Measurements from ENCODE around the gene PEPD. TPM values are rescaled to one million over a fixed set of nuclear protein-coding genes. Genes with fewer than 3 reads are reported as not detected.

The PEPD gene
- total RNA-seq, 4 donors from 2014 or later: 33.9 to 57.0 (median 45.0) TPM

DNA sequence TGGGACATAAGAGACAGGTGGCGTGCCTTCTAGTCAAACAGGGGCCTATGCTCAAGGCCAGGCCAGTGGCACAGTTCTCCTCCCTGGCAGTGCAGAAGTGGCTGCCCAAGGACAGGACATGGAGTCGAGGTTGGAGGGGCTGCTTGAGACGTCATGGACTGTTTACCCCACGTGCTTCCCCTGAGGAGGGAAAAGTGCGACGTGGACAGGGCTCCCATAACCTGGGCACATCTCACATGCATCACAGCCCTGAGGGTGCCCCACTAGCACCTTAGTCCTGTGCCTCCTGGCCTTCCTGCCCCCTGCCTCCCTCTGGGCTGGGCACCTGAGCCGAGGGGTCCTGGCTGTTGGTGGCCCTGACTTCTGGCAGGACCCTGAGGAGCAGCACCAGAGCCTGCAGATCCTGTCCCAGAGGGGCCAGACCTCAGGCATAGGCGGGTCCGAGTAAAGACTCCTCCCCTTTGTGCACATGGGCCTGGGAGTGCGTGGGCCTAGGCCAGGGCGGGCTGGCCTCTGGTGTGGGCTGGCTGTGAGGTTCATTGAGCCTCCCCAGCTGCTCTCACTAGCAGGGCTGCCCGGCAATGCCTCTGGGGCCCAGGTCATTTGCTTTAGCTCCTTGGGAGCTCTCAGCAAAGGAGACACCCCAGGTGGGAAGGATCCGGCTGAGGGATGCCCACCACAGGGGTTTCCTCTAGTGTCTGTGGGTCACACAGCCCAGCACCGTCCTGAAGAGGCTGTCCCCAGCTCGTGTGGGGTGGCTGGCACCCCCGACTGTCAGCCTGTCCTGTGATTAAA, 82.4 kb downstream of the PEPD start:
- peaks cover 0 to 7% of the 10 kb centered on the region in 2 donors for H3K4me1 ChIP-seq
- no peak for DNase-seq
- no peak overlapping the region for H3K4me3 ChIP-seq
- TF ChIP-seq, protein P1, sequence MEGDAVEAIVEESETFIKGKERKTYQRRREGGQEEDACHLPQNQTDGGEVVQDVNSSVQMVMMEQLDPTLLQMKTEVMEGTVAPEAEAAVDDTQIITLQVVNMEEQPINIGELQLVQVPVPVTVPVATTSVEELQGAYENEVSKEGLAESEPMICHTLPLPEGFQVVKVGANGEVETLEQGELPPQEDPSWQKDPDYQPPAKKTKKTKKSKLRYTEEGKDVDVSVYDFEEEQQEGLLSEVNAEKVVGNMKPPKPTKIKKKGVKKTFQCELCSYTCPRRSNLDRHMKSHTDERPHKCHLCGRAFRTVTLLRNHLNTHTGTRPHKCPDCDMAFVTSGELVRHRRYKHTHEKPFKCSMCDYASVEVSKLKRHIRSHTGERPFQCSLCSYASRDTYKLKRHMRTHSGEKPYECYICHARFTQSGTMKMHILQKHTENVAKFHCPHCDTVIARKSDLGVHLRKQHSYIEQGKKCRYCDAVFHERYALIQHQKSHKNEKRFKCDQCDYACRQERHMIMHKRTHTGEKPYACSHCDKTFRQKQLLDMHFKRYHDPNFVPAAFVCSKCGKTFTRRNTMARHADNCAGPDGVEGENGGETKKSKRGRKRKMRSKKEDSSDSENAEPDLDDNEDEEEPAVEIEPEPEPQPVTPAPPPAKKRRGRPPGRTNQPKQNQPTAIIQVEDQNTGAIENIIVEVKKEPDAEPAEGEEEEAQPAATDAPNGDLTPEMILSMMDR (IDR thresholded peaks at IDR 0.05 in 4 of 5, conservative IDR thresholded peaks at IDR 0.05 in 1 of 5): no peak
- no peak for TF ChIP-seq POLR2A (IDR thresholded peaks at IDR 0.05)
- intact Hi-C loops (cut with DNase I; ENCODE audit: low total_unique reads) (no loop called here), in situ Hi-C loops (cut with MboI; ENCODE audit: low sequenced_read_pairs in 4 of 4) (loop anchor here in 2 of 4 donors (25.0 kb wide), 1 partner anchor 323 kb away; no protein-coding TSS in a partner anchor)
- no peaks in the 10 kb centered on the region for H3K27me3 ChIP-seq
- no peak overlapping the region for H3K27ac ChIP-seq
- no peak for ATAC-seq
- H3K9me3 ChIP-seq: no peaks in the 10 kb centered on the region
- no peaks in the 10 kb centered on the region for H3K36me3 ChIP-seq

DNA sequence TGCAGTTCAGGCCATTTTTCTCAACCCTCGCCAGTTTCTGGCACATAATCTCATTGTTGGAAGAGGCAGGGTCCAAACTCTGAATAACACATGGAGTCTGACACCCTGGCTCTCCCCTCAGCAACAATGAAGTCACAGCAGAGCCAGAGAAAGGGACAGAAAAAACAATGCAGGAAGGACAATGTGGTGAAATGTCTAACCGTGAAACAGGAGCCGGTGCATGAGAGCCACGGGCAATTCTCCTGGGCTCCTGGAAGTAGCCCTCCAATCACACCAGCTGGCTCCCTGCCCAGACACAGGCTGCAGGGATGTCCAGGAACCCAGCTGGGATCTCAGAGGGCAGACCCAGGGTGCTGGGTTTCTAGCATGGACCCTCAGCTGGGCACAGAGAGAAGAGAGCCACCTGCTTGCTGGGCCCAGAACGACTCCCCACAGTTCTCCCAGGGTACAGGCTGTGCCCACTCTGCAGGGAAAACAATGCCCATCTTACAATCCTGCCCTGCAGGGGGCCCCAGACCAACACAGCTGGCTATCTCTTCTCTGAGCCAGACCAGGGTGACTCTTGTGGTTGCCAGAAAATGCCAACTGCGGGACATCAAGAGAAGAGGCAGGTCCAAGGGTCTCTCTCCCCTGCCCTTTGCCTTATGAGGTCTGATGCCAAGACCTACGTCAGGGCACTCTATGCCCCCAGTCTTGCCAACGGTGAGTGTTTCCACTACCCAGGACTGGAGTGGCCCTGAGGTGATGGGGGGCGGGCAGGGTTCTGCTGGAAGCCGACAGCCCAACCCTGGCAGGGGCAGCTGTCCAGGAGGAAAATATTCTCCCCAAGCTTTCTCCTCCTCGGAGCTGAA, 83.5 kb downstream of the PEPD start:
- H3K9me3 ChIP-seq: no peaks in the 10 kb centered on the region
- in situ Hi-C loops (cut with MboI; ENCODE audit: low sequenced_read_pairs in 4 of 4): loop anchor here in 2 of 4 donors (25.0 kb wide), 1 partner anchor 324 kb away; no protein-coding TSS in a partner anchor
- DNase-seq (peak in 1 of 2 donors; percentile 52), ATAC-seq (peak in 1 of 2 donors; percentile 44)
- no peak for TF ChIP-seq POLR2A (IDR thresholded peaks at IDR 0.05)
- TF ChIP-seq, protein P1 (IDR thresholded peaks at IDR 0.05 in 4 of 5, conservative IDR thresholded peaks at IDR 0.05 in 1 of 5): no peak
- intact Hi-C loops (cut with DNase I; ENCODE audit: low total_unique reads): no loop called here
- H3K4me3 ChIP-seq: no peak overlapping the region
- peaks cover 0 to 7% of the 10 kb centered on the region in 2 donors for H3K4me1 ChIP-seq
- no peaks in the 10 kb centered on the region for H3K27me3 ChIP-seq
- no peak overlapping the region for H3K27ac ChIP-seq
- H3K36me3 ChIP-seq: no peaks in the 10 kb centered on the region

DNA sequence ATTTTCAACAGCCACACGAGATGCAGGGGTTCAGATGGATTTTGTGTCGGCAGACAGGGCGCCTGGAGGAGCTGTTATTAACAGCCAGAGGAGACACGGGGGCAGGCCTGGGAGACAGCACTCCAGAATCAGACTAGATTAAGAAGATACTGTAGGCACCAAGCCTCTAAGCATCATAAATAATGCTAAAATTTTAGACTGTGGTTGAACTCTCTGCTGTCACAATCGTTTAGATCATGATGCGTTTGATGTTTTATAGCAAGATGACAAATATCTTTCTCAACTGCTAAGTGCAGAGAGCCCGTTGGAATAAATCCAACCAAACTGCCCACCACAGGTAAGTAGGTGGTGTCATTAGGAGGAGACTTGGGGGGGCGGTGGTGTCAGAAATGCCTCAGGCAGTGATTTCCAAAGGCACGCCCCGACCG, 84.2 kb downstream of the PEPD start:
- intact Hi-C loops (cut with DNase I; ENCODE audit: low total_unique reads): no loop called here
- Histone ChIP-seq H3K27me3 (no peaks in the 10 kb centered on the region), H3K9me3 (no peaks in the 10 kb centered on the region), H3K4me3 (no peak overlapping the region), H3K27ac (no peak overlapping the region), H3K4me1 (peaks cover 0 to 7% of the 10 kb centered on the region in 2 donors), H3K36me3 (no peaks in the 10 kb centered on the region)
- no peak for TF ChIP-seq POLR2A (IDR thresholded peaks at IDR 0.05)
- TF ChIP-seq, protein P1 (IDR thresholded peaks at IDR 0.05 in 4 of 5, conservative IDR thresholded peaks at IDR 0.05 in 1 of 5): no peak
- DNase-seq (no peak), ATAC-seq (no peak)
- in situ Hi-C loops (cut with MboI; ENCODE audit: low sequenced_read_pairs in 4 of 4): loop anchor here in 2 of 4 donors (25.0 kb wide), 1 partner anchor 325 kb away; no protein-coding TSS in a partner anchor

DNA sequence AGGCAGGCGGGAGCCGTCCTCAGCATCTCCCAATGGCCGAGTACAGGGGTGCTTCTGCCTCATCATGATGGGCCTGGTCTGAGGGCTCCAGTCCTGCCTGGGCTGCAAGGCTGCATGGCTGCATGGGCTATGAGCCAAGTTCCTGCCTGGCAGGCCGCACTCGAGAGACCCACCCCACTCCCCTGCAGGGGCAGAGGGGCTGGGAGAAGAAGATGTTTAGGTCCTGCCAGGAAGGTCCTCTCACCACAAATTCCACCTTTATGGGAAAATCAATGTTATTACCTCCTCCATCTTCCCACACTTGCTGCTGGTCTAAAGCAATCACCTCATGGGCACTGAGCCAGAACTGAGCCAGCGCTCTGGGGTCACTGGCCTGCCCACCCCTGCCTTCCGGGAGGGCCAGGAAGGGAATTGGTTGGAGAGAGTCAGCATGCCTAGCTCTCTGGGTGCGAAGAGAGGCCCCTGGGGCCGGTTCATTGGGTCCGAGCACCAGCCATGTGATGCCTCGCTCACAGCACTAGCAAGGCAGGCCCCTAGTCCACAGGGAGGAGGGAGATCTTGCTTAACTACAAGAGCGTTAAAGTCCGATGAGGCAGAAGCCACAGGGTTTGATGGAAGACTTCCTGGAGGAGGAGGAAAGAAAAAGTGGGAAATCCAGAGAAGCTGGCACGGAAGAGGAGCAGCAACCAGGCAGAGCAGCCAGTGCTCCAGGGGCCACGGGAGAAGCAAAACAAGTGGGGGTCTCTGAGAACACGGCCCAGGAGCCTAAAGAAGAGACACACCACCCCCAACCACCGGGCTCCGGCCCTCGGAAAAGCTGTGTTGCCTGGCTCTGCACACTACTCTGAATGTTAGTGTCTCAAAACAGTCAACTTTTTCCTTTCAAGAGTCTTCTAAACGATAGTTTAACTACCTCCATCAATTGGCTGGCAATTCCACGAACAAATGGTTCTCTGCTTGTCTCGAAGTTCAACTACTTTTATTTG, 84.9 kb downstream of the PEPD start:
- no peak for TF ChIP-seq POLR2A (IDR thresholded peaks at IDR 0.05)
- TF ChIP-seq, protein P1 (IDR thresholded peaks at IDR 0.05 in 4 of 5, conservative IDR thresholded peaks at IDR 0.05 in 1 of 5): no peak
- Histone ChIP-seq H3K27me3 (no peaks in the 10 kb centered on the region), H3K9me3 (no peaks in the 10 kb centered on the region), H3K36me3 (no peaks in the 10 kb centered on the region), H3K4me3 (no peak overlapping the region), H3K4me1 (peaks cover 0 to 7% of the 10 kb centered on the region in 2 donors), H3K27ac (no peak overlapping the region)
- DNase-seq (no peak), ATAC-seq (no peak)
- intact Hi-C loops (cut with DNase I; ENCODE audit: low total_unique reads) (no loop called here), in situ Hi-C loops (cut with MboI; ENCODE audit: low sequenced_read_pairs in 4 of 4) (loop anchor here in 2 of 4 donors (25.0 kb wide), 1 partner anchor 326 kb away; no protein-coding TSS in a partner anchor)
